ENCODE measurements around the gene DNAL1. TPM values are rescaled to one million over a fixed set of nuclear protein-coding genes. Genes with fewer than 3 reads are reported as not detected.

The DNAL1 gene
- total RNA-seq, 1 donor from 2014 or later = 29.4 TPM

GRCh38 chr14:73717711-73718417, 73.1 kb downstream of the DNAL1 start:
- H3K27ac ChIP-seq = peak overlapping the region; percentile 51
- peak overlapping the region; percentile 96 for H3K27ac Mint-ChIP-seq
- peak overlapping the region; percentile 80 for H3K4me3 Mint-ChIP-seq
- H3K9me3 Mint-ChIP-seq = no peaks in the 10 kb centered on the region
- peak overlapping the region; percentile 95 for H3K4me3 ChIP-seq
- no peaks in the 10 kb centered on the region for H3K36me3 ChIP-seq
- peaks cover 35% of the 10 kb centered on the region for H4K20me1 ChIP-seq (ENCODE audit: low read depth)
- H3K27me3 Mint-ChIP-seq (ENCODE audit: insufficient read depth, low read depth) = peaks cover 10% of the 10 kb centered on the region
- H3F3A ChIP-seq (ENCODE audit: low read depth) = peaks cover 32% of the 10 kb centered on the region
- peaks cover 53% of the 10 kb centered on the region for H3K4me1 Mint-ChIP-seq
- peak overlapping the region; percentile 98 for H2AFZ ChIP-seq (replicated peaks)
- no peaks in the 10 kb centered on the region for H3K9me3 ChIP-seq (ENCODE audit: low read depth)
- peaks cover 44% of the 10 kb centered on the region for H3K4me1 ChIP-seq
- H3K79me2 ChIP-seq (ENCODE audit: low read depth) = peaks cover 29% of the 10 kb centered on the region
- peaks cover 11% of the 10 kb centered on the region for H3K27me3 ChIP-seq
- TF ChIP-seq EZH2phosphoT487 (IDR thresholded peaks at IDR 0.05) (no peak), EZH2 (IDR thresholded peaks at IDR 0.05) (no peak), CTCF (IDR thresholded peaks at IDR 0.05) (no peak)
- H3K9ac ChIP-seq = peak overlapping the region; percentile 81
- peak overlapping the region; percentile 100 for H3K4me2 ChIP-seq
- peak; percentile 81 for DNase-seq (ENCODE audit: low spot score)
- peaks cover 14% of the 10 kb centered on the region for H3K36me3 Mint-ChIP-seq

GRCh38 chr14:73718418-73719251, 73.8 kb downstream of the DNAL1 start:
- Mint-ChIP-seq H3K27ac (peak overlapping the region; percentile 96), H3K4me3 (peak overlapping the region; percentile 80), H3K36me3 (peaks cover 18% of the 10 kb centered on the region), H3K4me1 (peaks cover 52% of the 10 kb centered on the region), H3K9me3 (no peaks in the 10 kb centered on the region), H3K27me3 (ENCODE audit: insufficient read depth, low read depth) (peaks cover 5% of the 10 kb centered on the region)
- peaks cover 44% of the 10 kb centered on the region for H3K4me1 ChIP-seq
- H4K20me1 ChIP-seq (ENCODE audit: low read depth) = peaks cover 28% of the 10 kb centered on the region
- peak overlapping the region; percentile 100 for H3K4me2 ChIP-seq
- peak; percentile 86 for DNase-seq (ENCODE audit: low spot score)
- no peaks in the 10 kb centered on the region for H3K36me3 ChIP-seq
- peaks cover 25% of the 10 kb centered on the region for H3F3A ChIP-seq (ENCODE audit: low read depth)
- H3K27me3 ChIP-seq = peaks cover 11% of the 10 kb centered on the region
- peak overlapping the region; percentile 95 for H3K4me3 ChIP-seq
- no peaks in the 10 kb centered on the region for H3K9me3 ChIP-seq (ENCODE audit: low read depth)
- peak overlapping the region; percentile 51 for H3K27ac ChIP-seq
- H3K9ac ChIP-seq = peak overlapping the region; percentile 81
- TF ChIP-seq CTCF (IDR thresholded peaks at IDR 0.05) = no peak
- TF ChIP-seq EZH2phosphoT487 (IDR thresholded peaks at IDR 0.05) = no peak
- peak overlapping the region; percentile 98 for H2AFZ ChIP-seq (replicated peaks)
- peaks cover 22% of the 10 kb centered on the region for H3K79me2 ChIP-seq (ENCODE audit: low read depth)

- peak overlapping the region; percentile 98 for H2AFZ ChIP-seq (replicated peaks)
- H4K20me1 ChIP-seq (ENCODE audit: low read depth) = peaks cover 28% of the 10 kb centered on the region
- peaks cover 5% of the 10 kb centered on the region for H3K27me3 Mint-ChIP-seq (ENCODE audit: insufficient read depth, low read depth)
- TF ChIP-seq EZH2 (IDR thresholded peaks at IDR 0.05) = no peak
- TF ChIP-seq CTCF (IDR thresholded peaks at IDR 0.05) = no peak
- no peaks in the 10 kb centered on the region for H3K9me3 ChIP-seq (ENCODE audit: low read depth)
- H3K27ac ChIP-seq = no peak overlapping the region
- peak; percentile 34 for DNase-seq (ENCODE audit: low spot score)
- H3K36me3 Mint-ChIP-seq = peaks cover 22% of the 10 kb centered on the region
- no peaks in the 10 kb centered on the region for H3K36me3 ChIP-seq
- peak overlapping the region; percentile 70 for H3K4me3 Mint-ChIP-seq
- peaks cover 52% of the 10 kb centered on the region for H3K4me1 ChIP-seq
- peaks cover 11% of the 10 kb centered on the region for H3K27me3 ChIP-seq
- H3K9me3 Mint-ChIP-seq = no peaks in the 10 kb centered on the region
- peaks cover 20% of the 10 kb centered on the region for H3F3A ChIP-seq (ENCODE audit: low read depth)
- H3K9ac ChIP-seq = no peak overlapping the region
- H3K4me2 ChIP-seq = peak overlapping the region; percentile 100
- peak overlapping the region; percentile 88 for H3K27ac Mint-ChIP-seq
- H3K4me1 Mint-ChIP-seq = peaks cover 59% of the 10 kb centered on the region
- peak overlapping the region; percentile 95 for H3K4me3 ChIP-seq
- H3K79me2 ChIP-seq (ENCODE audit: low read depth) = peaks cover 21% of the 10 kb centered on the region
Measured at GRCh38 chr14:73719361-73719760, 74.6 kb downstream of the DNAL1 start.
